CD14-positive monocyte (primary cell): ENCODE data around the gene SYNE4. TPM values are rescaled to one million over a fixed set of nuclear protein-coding genes. Genes with fewer than 3 reads are reported as not detected.

Experiments
- DNase-seq, 3 donors: peaks; one replicate each; pipeline ENCODE4 v3.0.0-alpha.2; 2011 to 2022
- H2AFZ ChIP-seq: 2 replicates; pipeline ENCODE4 v1.6.0; 2012; ENCODE audit warnings: mild to moderate bottlenecking, low read depth, low read length, inconsistent platforms; ENCODE audit not compliant: insufficient read depth, poor library complexity, severe bottlenecking
- H3K27ac ChIP-seq, 2 donors: 1 replicate in 1 of 2; 2 replicates in 1 of 2; pipeline ENCODE4 v1.5.1; 2012 to 2013; ENCODE audit warnings: low read length in 2 of 2, control low read depth in 1 of 2, inconsistent platforms in 1 of 2, low read depth in 1 of 2, mild to moderate bottlenecking in 1 of 2
- H3K27me3 ChIP-seq, 2 donors: one replicate each; pipeline versions ENCODE4 v1.6.0 to v1.6.1; 2011 to 2013; ENCODE audit warnings: low read length in 2 of 2; ENCODE audit not compliant: control insufficient read depth in 2 of 2, insufficient read depth in 2 of 2
- H3K36me3 ChIP-seq, 2 donors: replicated peaks in 1 of 2; 1 replicate in 1 of 2; 2 replicates in 1 of 2; pipeline versions ENCODE4 v1.5.1 to v1.6.1; 2012 to 2013; ENCODE audit warnings: low read length in 2 of 2, control low read depth in 1 of 2, inconsistent platforms in 1 of 2, mild to moderate bottlenecking in 1 of 2; ENCODE audit not compliant: insufficient read depth in 2 of 2, control insufficient read depth in 1 of 2
- H3K4me1 ChIP-seq, 2 donors: 1 replicate in 1 of 2; 2 replicates in 1 of 2; pipeline versions ENCODE4 v1.5.1 to v1.6.1; 2012 to 2013; ENCODE audit warnings: low read length in 2 of 2, control low read depth in 1 of 2, inconsistent platforms in 1 of 2, mild to moderate bottlenecking in 1 of 2, moderate library complexity in 1 of 2; ENCODE audit not compliant: insufficient read depth in 2 of 2, control insufficient read depth in 1 of 2
- H3K4me2 ChIP-seq: replicated peaks from 2 replicates; pipeline ENCODE3; 2012; ENCODE audit warnings: low read length, moderate library complexity, mild to moderate bottlenecking; ENCODE audit not compliant: poor library complexity, severe bottlenecking; ENCODE audit errors: extremely low read depth
- H3K4me3 ChIP-seq, 3 experiments: fragments of 200-600 bp in 1 of 3; sonication (generic) in 1 of 3; replicated peaks in 1 of 3; 1 replicate in 2 of 3; 2 replicates in 1 of 3; pipeline ENCODE4 v1.5.1; 2011 to 2013; ENCODE audit warnings: low read length in 3 of 3, mild to moderate bottlenecking in 3 of 3, control low read depth in 2 of 3, low read depth in 2 of 3, inconsistent platforms in 1 of 3, moderate library complexity in 1 of 3
- H3K79me2 ChIP-seq: 2 replicates; pipeline ENCODE4 v1.6.0; 2012; ENCODE audit warnings: mild to moderate bottlenecking, control low read depth, inconsistent platforms, low read length, moderate library complexity; ENCODE audit not compliant: insufficient read depth
- H3K9ac ChIP-seq: 2 replicates; pipeline ENCODE4 v1.6.0; 2017; ENCODE audit warnings: low read length, mild to moderate bottlenecking; ENCODE audit not compliant: insufficient read depth, poor library complexity, severe bottlenecking
- H3K9me3 ChIP-seq, 2 donors: replicated peaks in 1 of 2; 1 replicate in 1 of 2; 2 replicates in 1 of 2; pipeline versions ENCODE4 v1.5.1 to v1.6.1; 2012 to 2013; ENCODE audit warnings: low read length in 2 of 2, control low read depth in 1 of 2; ENCODE audit not compliant: control insufficient read depth in 1 of 2, insufficient read depth in 1 of 2
- H4K20me1 ChIP-seq: 2 replicates; pipeline ENCODE4 v1.6.0; 2012; ENCODE audit warnings: mild to moderate bottlenecking, low read length, control low read depth, moderate library complexity; ENCODE audit not compliant: insufficient read depth
- H3K27ac Mint-ChIP-seq, 7 donors: one replicate each; pipeline ENCODE4 v1.8.0; 2020; ENCODE audit warnings: mild to moderate bottlenecking in 7 of 7, mixed read lengths in 7 of 7, moderate library complexity in 6 of 7, inconsistent platforms in 2 of 7
- H3K27me3 Mint-ChIP-seq, 3 donors: one replicate each; pipeline ENCODE4 v1.8.0; 2021 to 2022; ENCODE audit warnings: low read depth in 3 of 3, mild to moderate bottlenecking in 3 of 3, mixed read lengths in 3 of 3, moderate library complexity in 3 of 3, inconsistent platforms in 1 of 3
- H3K36me3 Mint-ChIP-seq, 2 donors: one replicate each; pipeline ENCODE4 v1.8.0; 2020; ENCODE audit warnings: mixed read lengths in 2 of 2, inconsistent platforms in 1 of 2, mild to moderate bottlenecking in 1 of 2
- H3K4me1 Mint-ChIP-seq: one replicate; pipeline ENCODE4 v1.8.0; 2020; ENCODE audit warnings: mild to moderate bottlenecking, mixed read lengths
- H3K4me3 Mint-ChIP-seq, 2 donors: one replicate each; pipeline ENCODE4 v1.8.0; 2020; ENCODE audit warnings: mild to moderate bottlenecking in 2 of 2, mixed read lengths in 2 of 2, moderate library complexity in 1 of 2
- H3K9me3 Mint-ChIP-seq, 7 donors: one replicate each; pipeline ENCODE4 v1.8.0; 2020 to 2022; ENCODE audit warnings: mixed read lengths in 7 of 7, mild to moderate bottlenecking in 6 of 7, moderate library complexity in 6 of 7, inconsistent platforms in 2 of 7
- WGBS: methylation state at CpG from one replicate; pipeline ENCODE4 v1.1.5; 2013; ENCODE audit warnings: missing lambda C conversion rate; ENCODE audit not compliant: insufficient coverage; 5-methylcytosine and 5-hydroxymethylcytosine counted together
- intact Hi-C, 2 donors: fragments of 100-400 bp; cut with micrococcal nuclease; formaldehyde crosslinking; loops; one replicate each; pipeline versions ENCODE4 v1.15.0 to v1.15.1; 2023
- polyA plus RNA-seq, 3 donors: library from polyadenylated mRNA; depleted of rRNA in 1 of 3; unstranded in 2 of 3; stranded (reverse) in 1 of 3; fragments of 300-500 nt in 2 of 3; fragments of >200 nt in 1 of 3; fragmentation: Illumina TruSeq in 2 of 3; gene quantifications; 1 replicate in 2 of 3; 2 replicates in 1 of 3; pipeline ENCODE4 v1.2.3, GENCODE V29; 2012 to 2021
- TF ChIP-seq, protein P1 (sequence below): fragments of 200-600 bp; IDR thresholded peaks from one replicate; pipeline ENCODE4 v1.8.0; 2022; ENCODE audit warnings: antibody characterized with exemption, mild to moderate bottlenecking

The SYNE4 gene
- polyA plus RNA-seq, 3 donors = 0.76 TPM; not detected in 2

- Histone ChIP-seq H3K36me3 (no peaks in the 10 kb centered on the region), H3K4me1 (peaks cover 14 to 24% of the 10 kb centered on the region in 2 donors), H3K4me3 (peak within 1 kb of the TSS; percentile 71 to 89 (median 83)), H3K27ac (peak within 1 kb of the TSS; percentile 56 to 86), H2AFZ (peak within 1 kb of the TSS; percentile 89), H3K27me3 (peaks cover 0 to 8% of the 10 kb centered on the region in 2 donors), H3K79me2 (peaks cover 15% of the 10 kb centered on the region), H3K4me2 (peak within 1 kb of the TSS; percentile 84), H4K20me1 (no peaks in the 10 kb centered on the region), H3K9ac (peak within 1 kb of the TSS; percentile 73), H3K9me3 (no peaks in the 10 kb centered on the region)
- TF ChIP-seq, protein P1, sequence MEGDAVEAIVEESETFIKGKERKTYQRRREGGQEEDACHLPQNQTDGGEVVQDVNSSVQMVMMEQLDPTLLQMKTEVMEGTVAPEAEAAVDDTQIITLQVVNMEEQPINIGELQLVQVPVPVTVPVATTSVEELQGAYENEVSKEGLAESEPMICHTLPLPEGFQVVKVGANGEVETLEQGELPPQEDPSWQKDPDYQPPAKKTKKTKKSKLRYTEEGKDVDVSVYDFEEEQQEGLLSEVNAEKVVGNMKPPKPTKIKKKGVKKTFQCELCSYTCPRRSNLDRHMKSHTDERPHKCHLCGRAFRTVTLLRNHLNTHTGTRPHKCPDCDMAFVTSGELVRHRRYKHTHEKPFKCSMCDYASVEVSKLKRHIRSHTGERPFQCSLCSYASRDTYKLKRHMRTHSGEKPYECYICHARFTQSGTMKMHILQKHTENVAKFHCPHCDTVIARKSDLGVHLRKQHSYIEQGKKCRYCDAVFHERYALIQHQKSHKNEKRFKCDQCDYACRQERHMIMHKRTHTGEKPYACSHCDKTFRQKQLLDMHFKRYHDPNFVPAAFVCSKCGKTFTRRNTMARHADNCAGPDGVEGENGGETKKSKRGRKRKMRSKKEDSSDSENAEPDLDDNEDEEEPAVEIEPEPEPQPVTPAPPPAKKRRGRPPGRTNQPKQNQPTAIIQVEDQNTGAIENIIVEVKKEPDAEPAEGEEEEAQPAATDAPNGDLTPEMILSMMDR = no peak
- H3K4me3 Mint-ChIP-seq = peak within 1 kb of the TSS; percentile 97 to 99
- intact Hi-C loops = loop anchor here (2.0 to 5.0 kb wide), 5 partner anchors 38 to 257 kb away; partner anchors contain the start of genes THAP8 (in 2 of the 2), WDR62 (in 2 of the 2), HSPB6 (in 1 of the 2) and PROSER3 (in 1 of the 2)
- peaks cover 10 to 12% (median 12%) of the 10 kb centered on the region in 3 donors for H3K27me3 Mint-ChIP-seq
- H3K9me3 Mint-ChIP-seq = peaks cover 0 to 3% (median 0%) of the 10 kb centered on the region in 7 donors
- peaks cover 31% of the 10 kb centered on the region for H3K4me1 Mint-ChIP-seq
- H3K27ac Mint-ChIP-seq = peak within 1 kb of the TSS; percentile 94 to 99 (median 96)
- peaks cover 7 to 8% of the 10 kb centered on the region in 2 donors for H3K36me3 Mint-ChIP-seq
- peak; percentile 96 to 99 (median 97) for DNase-seq
- WGBS = 2% methylated on average over 42 of the region's 42 CpGs
Observed at GRCh38 chr19:36014012-36014924, 5.7 kb upstream of the SYNE4 start, which contains the start of gene ALKBH6. TSS of gene ALKBH6 (minus strand) at chr19:36014213. CDS start at chr19:36013397, 816 bp downstream.

GRCh38 chr19:36013280-36014011 lies 4.8 kb upstream of the SYNE4 start:
- peak overlapping the region; percentile 71 to 89 (median 83) for H3K4me3 ChIP-seq
- no peak for DNase-seq
- WGBS = 23% methylated on average over 12 of the region's 15 CpGs
- Mint-ChIP-seq H3K9me3 (peaks cover 0 to 3% (median 0%) of the 10 kb centered on the region in 7 donors), H3K36me3 (peaks cover 7 to 8% of the 10 kb centered on the region in 2 donors), H3K4me3 (peak overlapping the region; percentile 97 to 99), H3K27ac (peak overlapping the region; percentile 94 to 99 (median 96)), H3K27me3 (peaks cover 15 to 20% (median 19%) of the 10 kb centered on the region in 3 donors), H3K4me1 (peaks cover 36% of the 10 kb centered on the region)
- intact Hi-C loops = loop anchor here (2.0 to 5.0 kb wide), 5 partner anchors 39 to 256 kb away; partner anchors contain the start of genes THAP8 (in 2 of the 2), WDR62 (in 2 of the 2), HSPB6 (in 1 of the 2) and PROSER3 (in 1 of the 2)
- no peaks in the 10 kb centered on the region for H3K36me3 ChIP-seq
- peak overlapping the region; percentile 56 to 86 for H3K27ac ChIP-seq
- H3K4me1 ChIP-seq = peaks cover 14 to 30% of the 10 kb centered on the region in 2 donors
- TF ChIP-seq, protein P1 = no peak
- peak overlapping the region; percentile 84 for H3K4me2 ChIP-seq
- H3K27me3 ChIP-seq = peaks cover 0 to 15% of the 10 kb centered on the region in 2 donors
- peak overlapping the region; percentile 89 for H2AFZ ChIP-seq
- no peaks in the 10 kb centered on the region for H3K9me3 ChIP-seq
- no peaks in the 10 kb centered on the region for H4K20me1 ChIP-seq
- peak overlapping the region; percentile 73 for H3K9ac ChIP-seq
- peaks cover 15% of the 10 kb centered on the region for H3K79me2 ChIP-seq
